SHP77 (cell line): ENCODE results near the gene PCDH9.
A peak's percentile ranks its signal among the peaks of the same experiment; 100 is the strongest.

Source experiments
- DNase-seq, 2 experiments: peaks; one replicate each; lab custom pipeline; 2025; lab: John Stamatoyannopoulos, UW

The PCDH9 gene, protein sequence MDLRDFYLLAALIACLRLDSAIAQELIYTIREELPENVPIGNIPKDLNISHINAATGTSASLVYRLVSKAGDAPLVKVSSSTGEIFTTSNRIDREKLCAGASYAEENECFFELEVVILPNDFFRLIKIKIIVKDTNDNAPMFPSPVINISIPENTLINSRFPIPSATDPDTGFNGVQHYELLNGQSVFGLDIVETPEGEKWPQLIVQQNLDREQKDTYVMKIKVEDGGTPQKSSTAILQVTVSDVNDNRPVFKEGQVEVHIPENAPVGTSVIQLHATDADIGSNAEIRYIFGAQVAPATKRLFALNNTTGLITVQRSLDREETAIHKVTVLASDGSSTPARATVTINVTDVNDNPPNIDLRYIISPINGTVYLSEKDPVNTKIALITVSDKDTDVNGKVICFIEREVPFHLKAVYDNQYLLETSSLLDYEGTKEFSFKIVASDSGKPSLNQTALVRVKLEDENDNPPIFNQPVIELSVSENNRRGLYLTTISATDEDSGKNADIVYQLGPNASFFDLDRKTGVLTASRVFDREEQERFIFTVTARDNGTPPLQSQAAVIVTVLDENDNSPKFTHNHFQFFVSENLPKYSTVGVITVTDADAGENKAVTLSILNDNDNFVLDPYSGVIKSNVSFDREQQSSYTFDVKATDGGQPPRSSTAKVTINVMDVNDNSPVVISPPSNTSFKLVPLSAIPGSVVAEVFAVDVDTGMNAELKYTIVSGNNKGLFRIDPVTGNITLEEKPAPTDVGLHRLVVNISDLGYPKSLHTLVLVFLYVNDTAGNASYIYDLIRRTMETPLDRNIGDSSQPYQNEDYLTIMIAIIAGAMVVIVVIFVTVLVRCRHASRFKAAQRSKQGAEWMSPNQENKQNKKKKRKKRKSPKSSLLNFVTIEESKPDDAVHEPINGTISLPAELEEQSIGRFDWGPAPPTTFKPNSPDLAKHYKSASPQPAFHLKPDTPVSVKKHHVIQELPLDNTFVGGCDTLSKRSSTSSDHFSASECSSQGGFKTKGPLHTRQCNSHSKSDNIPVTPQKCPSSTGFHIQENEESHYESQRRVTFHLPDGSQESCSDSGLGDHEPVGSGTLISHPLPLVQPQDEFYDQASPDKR (N-terminal part only)

GRCh38 chr13:67229481-67230403 is at the start of gene PCDH9:
Gene PCDH9, minus strand, starts transcription at chr13:67230336. Its CDS starts 1,896 bp downstream, at chr13:67228440.
- DNase-seq: no peak

DNA sequence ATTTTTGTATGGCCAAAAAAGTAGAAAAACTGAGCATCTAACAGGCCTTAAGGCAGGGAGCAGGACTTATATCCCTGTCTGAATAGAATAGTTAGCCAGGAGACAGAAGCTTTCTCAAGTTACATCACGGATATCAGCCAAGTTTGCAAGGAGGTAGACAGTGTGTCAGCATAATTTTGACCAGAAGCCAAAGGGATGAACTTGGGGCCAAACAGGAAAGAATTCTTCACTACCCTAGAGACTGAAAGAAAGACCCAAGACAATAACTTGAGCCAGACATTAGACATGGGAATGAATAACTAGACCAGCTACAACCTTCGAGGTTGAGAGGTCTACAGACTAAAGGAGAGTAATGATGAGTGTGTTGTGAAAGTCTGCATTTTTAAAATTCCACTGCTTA is 48.1 kb upstream of the PCDH9 start:
- DNase-seq: no peak

- DNase-seq: no peak
Observed at GRCh38 chr13:67277581-67277980, 47.4 kb upstream of the PCDH9 start.

DNA sequence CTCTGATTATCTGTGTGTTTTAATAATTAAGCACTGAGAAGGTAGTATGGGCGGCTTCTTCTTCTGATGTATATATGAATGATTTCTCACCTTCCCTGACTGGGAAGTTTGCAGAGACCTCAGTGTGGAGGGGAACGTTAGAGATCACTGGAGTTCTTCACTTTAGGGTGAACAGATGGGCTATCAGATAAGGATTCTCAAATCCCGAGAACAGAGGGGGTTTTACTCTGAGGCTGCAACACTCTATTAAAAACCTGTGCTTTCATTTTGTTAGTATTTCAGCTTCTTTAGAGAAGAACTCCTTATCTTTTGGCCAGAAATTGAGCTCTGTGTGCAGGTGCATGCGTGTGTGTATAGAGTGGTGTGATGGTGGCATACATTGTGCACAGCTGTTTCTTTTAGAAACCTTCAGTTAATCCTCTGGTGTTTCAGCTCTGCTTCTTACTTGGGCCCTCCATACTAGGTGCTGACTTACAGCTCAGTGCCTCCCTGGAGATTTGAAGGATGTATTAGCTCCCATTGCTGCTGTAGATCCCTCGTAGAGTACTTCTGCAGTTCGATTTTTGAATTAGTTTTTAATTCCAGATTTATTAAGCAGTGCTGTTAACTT is 45.3 kb upstream of the PCDH9 start:
- no peak for DNase-seq

DNA sequence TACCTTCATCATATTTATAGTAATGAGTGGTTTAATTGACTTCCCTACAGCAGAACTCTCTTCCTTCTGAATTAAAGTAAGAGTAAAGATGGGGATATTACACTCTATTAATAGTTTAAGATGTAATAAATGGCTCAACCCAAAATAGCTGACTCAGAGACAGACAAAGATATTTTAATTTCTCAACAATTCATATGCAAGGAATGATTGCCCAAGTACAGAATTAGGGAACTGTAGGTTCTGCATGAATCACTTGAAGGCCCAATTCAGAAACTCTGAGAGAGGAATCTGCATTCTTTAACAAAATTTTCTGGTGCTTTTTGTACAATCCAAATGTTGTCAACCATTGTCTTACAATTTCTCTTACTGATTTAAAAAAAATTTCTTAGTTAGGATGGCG is 42.9 kb upstream of the PCDH9 start:
- no peak for DNase-seq

GRCh38 chr13:67267136-67267535 is 37.0 kb upstream of the PCDH9 start:
- no peak for DNase-seq

DNA sequence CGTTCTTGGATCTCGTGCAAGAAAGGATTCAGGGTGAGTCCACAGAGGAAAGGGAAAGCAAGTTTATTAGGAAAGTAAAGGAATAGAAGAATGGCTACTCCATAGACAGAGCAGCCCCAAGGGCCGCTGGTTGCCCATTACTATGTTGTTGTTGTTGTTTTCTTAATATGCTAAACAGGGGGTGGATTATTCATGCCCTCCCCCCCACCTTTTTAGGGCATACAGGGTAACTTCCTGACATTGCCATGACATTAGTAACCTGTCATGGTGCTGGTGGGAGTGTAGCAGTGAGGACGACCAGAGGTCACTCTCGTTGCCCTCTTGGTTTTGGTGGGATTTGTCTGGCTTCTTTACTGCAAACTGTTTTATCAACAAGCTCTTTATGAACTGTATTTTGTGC is 29.1 kb upstream of the PCDH9 start:
- DNase-seq: no peak

GRCh38 chr13:67258482-67258881 is 28.3 kb upstream of the PCDH9 start:
- DNase-seq: no peak

GRCh38 chr13:67238861-67239260 is 8.7 kb upstream of the PCDH9 start:
- no peak for DNase-seq

GRCh38 chr13:67238277-67238859 is 8.2 kb upstream of the PCDH9 start:
- no peak for DNase-seq

DNA sequence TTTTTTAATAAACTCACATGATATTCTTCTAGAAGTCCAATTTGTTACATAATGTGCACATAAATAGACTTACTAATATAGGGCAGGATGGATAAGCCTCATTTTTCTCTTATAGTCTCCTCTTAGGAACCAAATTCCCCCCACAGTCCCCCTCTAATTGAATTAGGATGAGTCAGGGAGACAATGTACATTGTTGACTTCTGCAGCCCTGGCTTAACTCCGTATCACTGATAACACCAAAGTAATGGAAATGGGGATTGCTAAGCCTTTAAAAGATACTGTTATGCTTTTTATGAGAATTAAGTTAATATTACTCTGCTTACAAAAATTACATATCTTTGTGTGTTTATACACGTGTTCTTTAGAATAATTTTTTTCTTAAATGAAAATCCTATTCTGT is 5.1 kb upstream of the PCDH9 start:
- no peak for DNase-seq

DNA sequence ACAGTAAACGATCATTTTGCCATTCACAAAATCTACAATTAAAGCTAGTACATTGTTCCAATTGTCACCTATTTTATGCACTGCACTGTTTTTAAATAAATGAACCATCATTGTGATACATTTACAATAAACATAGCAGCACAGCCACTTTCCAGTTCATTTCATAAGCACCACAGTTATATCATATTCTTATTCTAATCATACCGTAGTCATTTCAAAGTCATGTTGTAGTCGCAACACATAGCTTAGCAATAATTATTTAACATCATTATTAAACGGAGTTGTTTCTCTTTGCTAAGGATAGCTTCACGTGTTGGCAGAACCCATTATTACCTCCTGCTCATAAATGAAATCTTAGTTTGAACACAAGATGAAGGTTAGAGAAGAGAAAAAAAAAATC is 2.2 kb upstream of the PCDH9 start:
- no peak for DNase-seq

DNA sequence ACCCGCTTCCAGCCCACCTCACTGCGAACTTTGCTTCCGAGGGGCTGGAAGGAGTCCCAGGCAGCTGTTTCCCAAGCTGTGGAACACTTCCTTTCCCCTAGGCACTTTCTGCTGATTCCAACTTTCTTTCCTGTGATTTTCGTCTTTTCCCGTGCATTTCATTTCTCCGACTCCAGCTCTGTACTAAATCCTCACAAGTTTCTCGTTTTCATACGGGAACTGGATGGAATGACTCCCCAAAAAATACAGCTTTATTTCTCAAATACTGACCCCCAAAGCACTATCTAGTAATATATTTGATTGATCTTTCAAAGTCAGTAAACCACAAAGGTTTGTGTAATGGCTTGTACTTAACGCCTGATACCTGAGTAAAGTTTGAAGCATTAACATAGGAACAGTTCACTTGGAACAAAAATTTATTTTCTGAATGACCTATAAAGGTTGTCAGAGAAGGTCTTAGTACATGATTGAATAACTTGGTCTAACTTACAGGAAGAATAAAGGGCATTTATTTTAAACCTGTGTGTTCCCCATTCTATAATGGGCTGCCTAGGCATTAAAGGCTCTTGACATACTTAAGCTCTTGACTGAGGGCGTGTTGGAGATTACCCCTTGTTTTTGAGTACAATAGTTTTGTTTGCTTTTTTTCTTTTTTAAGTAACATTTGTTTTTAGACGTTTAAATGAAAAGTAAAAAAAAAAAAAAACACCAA is 1.3 kb upstream of the PCDH9 start:
- peak; percentile 31 to 39 for DNase-seq

GRCh38 chr13:67230404-67231288 is 510 bp upstream of the PCDH9 start:
- DNase-seq: peak; percentile 88 to 89

GRCh38 chr13:67228916-67229315 is 1.2 kb downstream of the PCDH9 start:
- DNase-seq: no peak

- DNase-seq: no peak
Observed at GRCh38 chr13:67228031-67228430, 2.1 kb downstream of the PCDH9 start.

GRCh38 chr13:67227131-67227983 is 2.8 kb downstream of the PCDH9 start:
- no peak for DNase-seq

DNA sequence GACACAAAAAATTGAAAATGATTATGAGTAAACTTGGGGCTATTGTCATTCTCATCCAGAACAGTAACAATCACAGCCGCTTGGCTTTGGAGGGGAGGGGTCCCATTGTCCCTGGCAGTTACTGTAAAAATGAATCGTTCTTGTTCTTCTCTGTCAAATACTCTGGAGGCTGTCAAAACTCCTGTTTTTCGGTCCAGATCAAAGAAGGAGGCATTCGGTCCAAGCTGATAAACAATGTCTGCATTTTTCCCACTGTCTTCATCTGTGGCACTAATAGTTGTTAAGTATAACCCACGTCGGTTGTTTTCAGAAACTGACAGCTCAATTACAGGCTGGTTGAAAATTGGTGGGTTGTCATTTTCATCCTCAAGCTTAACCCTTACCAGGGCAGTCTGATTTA is 3.4 kb downstream of the PCDH9 start:
- no peak for DNase-seq
